ENCODE measurements around the gene URGCP.
"Not testable (repeated sequence)": the region's sequence is repeated elsewhere in the genome, so short reads cannot be mapped to it uniquely, and the experiment has no call there.

The URGCP gene

DNA sequence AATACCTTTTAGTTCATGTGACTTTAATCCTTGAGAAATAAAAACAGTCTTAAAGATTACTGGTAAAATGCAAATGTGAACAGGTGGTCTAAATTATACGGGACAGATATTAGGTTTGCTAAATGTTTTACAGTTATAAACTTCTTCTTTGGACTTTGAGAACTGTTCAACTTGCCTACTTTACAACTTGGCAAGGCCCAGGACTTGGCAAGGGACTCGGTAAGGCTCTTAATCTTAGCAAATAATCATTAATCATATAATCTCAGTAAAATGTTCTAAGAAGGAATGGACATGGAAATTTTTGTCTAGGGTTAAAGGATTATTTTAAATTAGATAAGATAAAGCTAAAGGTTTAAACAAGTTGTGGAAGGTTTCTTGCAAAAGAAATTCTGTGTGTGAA is 15.0 kb upstream of the URGCP start:
- no peak for DNase-seq (ENCODE audit: low read depth in 2 of 2)

DNA sequence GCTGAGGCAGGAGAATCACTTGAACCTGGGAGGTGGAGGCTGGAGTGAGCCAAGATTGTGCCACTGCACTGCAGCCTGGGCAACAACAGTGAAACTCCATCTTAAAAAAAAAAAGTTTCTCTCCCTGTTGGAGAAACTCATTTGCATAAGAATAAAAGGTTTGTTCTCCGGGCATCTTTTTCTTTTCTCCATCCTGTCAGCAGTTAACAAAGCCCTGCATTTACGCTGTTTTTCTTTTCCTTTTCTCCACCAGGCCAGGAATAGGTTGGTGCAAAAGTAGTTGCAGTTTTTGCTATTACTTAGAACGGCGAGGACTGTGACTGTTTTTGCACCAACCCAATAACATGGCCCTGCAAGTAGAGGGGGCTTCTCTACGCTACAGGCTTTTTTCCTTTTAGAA is 9.5 kb upstream of the URGCP start:
- no peak for DNase-seq (ENCODE audit: low read depth in 2 of 2)

- no peak for DNase-seq (ENCODE audit: low read depth in 2 of 2)
Measured at GRCh38 chr7:43914795-43915194, 8.4 kb upstream of the URGCP start.

- peak in 1 of 2 donors; percentile 3 for DNase-seq (ENCODE audit: low read depth in 2 of 2)
Measured at GRCh38 chr7:43905956-43906330, 453 bp downstream of the URGCP start.

DNA sequence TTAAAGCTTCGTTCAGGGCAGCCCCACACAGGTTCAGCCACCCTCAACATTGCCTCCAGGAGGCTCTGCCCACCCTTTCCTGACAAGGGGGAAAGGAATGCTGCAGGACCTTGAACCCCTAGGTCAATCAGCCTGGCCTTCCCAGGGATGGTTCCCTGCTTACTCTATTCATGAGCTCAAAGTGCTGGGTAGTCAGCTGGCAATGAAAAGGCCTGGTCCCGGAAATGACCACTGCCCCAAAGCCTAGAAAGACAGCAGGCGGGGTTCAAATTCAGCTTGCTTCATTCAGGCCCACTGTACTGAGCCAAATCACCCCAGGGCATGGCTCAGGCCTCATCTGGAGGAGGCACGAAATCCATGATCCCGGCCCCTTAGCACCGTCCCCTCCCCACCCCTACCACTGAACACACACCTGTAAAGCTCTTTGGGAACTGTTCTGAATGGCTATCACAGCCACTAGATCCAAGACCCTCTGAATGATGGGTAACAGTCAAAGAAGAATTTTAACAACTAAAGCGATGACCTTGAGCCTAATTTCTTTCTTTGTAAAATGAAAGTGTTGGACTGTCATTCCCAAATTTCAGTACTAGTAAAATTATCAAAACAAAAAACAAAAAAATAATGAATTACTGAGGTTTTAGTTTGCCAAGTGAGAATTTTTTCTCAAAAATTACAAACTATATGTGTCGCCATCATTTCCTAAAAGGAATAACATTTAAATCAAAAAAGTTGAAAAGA is 1.0 kb downstream of the URGCP start:
- no peak for DNase-seq (ENCODE audit: low read depth in 2 of 2)

- no peak for DNase-seq (ENCODE audit: low read depth in 2 of 2)
Measured at GRCh38 chr7:43904533-43905208, 1.7 kb downstream of the URGCP start.

DNA sequence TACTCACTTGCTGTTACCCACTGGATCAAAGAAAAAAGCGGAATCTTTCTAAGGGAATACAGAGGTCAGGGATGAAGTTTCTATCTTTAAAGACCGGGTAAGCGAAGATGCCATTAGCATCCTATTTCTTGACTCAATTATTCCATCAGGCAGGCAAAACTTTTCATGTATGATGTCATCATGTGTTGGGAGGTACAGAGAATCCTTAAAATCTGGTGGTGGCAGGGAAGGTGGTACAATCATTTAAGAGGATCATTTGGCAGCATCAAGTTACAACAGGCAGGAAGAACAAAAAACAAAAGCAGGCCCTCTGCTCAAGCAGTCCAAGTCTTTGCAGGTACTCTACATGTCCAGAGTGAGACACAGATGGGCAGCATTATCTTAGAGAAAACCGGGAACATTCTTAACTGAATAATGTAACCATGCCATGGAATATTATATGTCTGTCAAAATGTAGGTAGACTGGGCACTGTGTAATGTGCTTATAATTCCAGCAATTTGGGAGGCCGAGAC is 3.8 kb downstream of the URGCP start:
- DNase-seq (ENCODE audit: low read depth in 2 of 2) = no peak

DNA sequence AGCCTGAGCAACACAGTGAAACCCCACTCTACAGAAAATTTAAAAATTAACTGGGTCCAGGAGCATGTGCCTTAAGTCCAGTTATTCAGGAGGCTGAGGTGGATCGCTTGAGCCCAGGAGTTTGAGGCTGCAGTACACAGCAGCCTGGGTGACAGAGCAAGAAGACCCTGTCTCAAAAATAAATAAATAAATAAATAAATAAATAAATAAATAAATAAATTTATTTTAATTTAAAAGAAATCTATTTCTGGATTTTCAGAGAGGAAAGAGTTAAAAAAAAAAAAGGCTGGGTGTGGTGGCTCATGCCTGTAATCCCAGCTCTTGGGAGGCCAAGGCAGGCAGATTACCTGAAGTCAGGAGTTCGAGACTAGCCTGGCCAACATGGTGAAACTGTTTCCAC is 7.8 kb downstream of the URGCP start:
- not testable (repeated sequence) for DNase-seq (ENCODE audit: low read depth in 2 of 2)

DNA sequence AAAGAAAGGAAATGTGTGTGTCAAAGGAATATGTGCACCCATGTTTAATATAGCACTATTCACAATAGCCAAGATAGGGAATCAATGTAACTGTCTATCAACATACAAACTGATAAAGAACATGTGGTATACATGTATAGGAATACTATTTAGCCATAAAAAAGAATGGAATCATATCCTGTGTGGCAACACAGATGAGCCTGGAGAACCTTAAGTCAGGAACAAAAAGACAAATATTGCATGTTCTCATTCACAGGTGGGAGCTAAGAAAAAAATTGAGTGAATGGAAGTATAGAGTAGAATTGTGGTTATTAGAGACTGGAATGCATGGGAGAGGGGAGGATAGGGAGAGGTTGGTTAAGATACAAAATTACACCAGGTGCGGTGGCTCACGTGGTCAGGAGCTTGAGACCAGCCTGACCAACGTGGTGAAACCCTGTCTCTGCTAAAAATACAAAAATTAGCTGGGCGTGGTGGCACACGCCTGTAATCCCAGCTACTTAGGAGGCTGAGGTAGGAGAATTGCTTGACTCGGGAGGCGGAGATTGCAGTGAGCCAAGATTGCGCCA is 10.5 kb downstream of the URGCP start:
- DNase-seq (ENCODE audit: low read depth in 2 of 2) = no peak

DNA sequence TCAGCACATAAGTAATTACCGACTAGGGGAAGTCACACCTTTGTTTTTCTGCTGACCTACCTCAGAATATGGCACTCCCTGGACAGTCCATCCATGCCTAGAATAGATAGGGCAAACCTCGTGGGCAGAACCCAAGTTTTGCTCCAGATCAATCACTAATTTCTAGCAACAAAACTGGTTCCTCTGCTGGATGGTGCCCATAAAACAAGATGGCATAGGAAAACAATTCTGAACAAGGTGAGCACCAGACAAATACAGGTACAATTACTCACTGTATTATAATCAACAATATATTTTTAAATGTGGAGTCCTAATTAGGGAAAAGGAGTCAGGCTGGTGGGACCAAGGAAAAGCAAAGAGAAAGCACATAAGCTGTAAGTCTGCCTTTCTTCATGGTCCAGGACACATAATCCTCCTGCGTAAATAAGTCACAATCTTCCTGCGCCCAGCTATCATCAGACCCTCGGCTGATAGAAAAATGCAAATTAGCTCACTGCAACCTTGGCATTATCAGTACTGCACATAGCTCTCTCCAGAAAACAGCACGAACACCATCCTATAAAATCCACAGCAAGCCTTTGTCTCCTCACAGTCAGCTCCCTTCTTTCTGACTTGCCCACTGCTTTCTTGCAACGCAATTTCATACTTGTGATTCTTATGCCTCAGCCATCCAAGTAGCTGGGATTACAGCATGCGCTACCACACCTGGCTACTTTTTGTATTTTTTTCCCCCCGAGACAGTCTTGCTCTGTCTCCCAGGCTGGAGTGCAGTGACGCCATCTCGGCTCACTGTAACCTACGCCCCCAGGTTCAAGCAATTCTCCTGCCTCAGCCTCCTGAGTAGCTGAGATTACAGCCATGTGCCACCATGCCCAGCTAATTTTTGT is 15.1 kb downstream of the URGCP start:
- no peak for DNase-seq (ENCODE audit: low read depth in 2 of 2)

GRCh38 chr7:43890468-43890867 is 15.9 kb downstream of the URGCP start:
- no peak for DNase-seq (ENCODE audit: low read depth in 2 of 2)

DNA sequence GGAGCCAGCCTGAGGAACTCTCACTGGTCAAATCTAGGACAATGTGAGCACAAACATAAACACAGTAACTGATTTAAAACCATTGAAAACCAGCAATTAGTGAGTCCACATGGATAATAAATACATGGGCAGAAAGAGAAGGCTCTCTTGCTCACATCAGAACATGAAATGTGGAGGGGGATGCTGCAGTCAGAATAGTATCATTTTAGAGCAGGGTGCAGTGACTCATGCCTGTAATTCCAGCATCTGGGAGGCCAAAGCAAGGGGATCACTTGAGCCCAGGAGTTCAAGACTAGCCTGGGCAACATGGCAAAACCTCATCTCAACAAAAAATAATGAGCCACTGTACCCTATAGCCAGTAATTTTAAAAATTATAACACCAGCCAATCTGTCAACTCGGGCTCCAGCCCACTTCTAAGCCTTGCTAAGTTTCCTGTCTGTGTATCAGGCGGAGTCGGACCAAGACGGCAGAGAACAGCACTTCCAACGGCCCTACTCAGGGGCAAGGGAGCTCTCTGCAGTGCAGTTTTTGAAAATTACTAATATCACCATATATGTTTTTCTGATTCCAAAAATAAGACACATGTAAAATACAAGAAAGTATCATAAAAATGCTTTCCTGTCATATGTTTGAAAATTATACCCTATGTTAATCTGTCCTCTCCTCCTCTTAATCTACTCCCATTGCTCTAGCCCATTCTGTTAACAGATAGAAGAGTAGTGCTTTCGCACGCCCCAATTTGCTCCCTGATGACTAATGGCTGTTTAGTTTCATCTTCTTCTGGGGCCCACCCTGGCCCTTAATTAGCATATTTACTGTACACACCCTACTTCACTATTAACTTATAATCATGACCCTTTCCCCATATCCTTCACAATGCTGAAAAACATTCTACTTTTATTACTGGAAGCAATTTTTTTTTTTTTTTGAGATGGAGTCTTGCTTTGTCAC is 17.1 kb downstream of the URGCP start:
- no peak for DNase-seq (ENCODE audit: low read depth in 2 of 2)

DNA sequence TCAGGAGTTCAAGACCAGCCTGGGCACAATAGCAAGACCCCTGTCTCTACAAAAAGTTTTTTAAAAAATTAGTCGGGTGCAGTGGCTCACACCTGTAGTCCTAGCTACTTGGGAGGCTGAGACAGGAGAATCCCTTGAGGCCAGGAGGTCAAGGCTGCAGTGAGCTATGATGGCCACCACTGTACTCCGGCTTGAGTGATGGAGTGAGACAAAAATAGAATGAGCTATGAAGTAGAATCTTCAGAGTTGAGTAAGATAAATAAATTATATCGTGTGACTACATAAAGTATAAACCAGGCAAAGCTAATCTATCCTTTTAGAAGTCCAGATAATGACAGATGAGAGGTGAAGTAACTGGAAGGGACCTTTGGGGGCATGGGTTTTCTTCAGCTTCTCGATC is 21.8 kb downstream of the URGCP start:
- DNase-seq (ENCODE audit: low read depth in 2 of 2) = no peak

DNA sequence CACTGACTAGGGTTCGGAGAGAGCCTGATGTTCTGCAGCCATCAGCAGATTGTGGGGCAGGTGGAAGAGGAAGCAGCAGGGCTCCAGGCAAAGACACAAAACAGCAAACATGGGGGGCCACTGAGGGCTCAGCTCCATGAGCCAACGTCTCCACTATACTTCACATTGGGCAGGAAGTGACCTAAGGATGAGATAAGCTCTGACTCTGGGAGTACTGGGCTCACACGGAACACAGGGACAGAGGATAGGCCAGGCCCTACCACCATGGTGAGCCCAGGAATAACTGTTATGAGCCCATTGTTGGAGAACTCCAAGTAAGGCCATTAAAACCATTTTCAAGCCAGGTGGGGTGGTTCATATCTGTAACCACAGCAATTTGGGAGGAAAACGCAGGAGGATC is 22.2 kb downstream of the URGCP start:
- no peak for DNase-seq (ENCODE audit: low read depth in 2 of 2)

DNA sequence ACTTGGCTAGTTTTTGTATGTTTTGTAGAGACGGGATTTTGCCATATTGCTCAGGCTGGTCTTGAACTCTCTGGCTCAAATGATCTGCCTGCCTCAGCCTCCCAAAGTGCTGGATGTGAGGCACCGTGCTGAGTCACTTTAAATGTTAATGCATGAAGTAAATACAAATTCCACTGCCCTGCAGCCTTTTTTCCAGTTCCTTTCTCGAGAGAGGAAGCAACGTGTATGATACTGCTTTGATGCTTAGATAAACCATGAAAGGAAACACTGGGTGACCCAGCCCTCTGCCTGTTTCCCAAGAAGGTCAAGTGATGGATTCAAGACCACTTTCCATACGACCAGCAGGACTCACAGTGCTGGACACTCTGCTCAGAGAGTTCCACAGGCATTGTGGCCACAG is 25.8 kb downstream of the URGCP start:
- no peak for DNase-seq (ENCODE audit: low read depth in 2 of 2)

DNA sequence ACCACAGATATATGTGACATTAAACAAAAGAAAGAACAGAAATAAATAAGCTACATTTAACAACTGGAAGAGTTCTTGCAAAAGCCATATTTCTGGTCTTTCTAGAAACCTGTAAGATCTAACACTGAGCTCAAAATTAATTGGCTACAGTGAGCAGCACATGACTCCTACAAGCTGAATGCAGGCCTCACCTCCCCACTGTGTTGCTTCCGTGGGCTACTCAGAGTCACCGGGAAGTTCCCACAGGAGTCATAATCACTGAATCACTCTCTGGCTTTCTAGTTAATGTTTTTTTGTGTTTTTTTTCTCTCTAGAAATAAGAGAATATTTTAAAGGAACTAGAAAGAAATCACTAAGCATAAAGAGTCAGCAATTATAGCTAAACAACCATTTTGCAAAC is 26.9 kb downstream of the URGCP start:
- DNase-seq (ENCODE audit: low read depth in 2 of 2) = no peak

- DNase-seq (ENCODE audit: low read depth in 2 of 2) = no peak
Measured at GRCh38 chr7:43878867-43879266, 27.5 kb downstream of the URGCP start.

DNA sequence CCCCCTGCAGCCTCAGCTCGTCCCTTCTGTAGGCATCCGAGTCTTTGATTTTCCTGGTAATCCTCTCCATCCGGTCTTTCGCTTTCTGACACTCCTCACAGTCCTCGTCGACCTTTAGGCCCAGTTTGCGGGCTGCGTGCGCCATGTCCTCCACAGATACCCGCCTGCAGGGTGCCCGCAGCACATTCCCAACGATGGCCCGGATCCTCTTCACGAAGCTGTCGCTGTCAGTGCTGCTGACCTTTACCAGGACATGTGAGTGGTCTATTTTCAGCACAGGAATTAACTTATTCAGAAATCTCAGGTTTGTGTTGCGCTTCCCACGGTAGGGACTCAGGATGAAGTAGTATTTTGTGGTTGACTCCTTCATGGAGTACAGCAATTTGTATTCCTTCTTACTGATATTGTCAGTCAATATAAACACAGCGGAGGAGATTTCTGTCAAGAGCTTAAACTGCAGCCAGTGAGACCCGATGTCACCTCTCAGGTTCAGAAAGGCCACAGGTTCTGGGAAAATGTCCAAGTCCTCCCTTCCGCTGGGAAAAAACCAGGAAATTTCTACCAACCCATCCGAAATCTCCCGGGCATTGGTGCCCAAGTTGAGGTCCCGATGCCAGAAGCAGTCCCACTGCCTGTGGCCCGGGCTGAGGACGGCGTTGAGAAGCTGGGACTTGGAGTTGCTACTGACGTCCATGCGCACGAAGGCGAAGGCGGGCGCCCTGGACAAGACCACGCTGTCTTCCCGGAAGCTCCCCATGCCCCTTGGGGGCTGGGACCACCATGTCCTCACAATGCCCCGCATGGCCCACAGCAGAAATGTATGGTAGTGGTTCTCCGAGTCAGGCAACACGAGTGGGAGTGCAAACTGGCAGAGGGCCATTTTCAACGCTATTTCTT is 28.2 kb downstream of the URGCP start:
- DNase-seq (ENCODE audit: low read depth in 2 of 2) = no peak

- DNase-seq (ENCODE audit: low read depth in 2 of 2) = no peak
Measured at GRCh38 chr7:43876976-43877745, 29.2 kb downstream of the URGCP start.
